GM08714 (cell line): ENCODE measurements around the gene DAZAP1.

Experiments
- H3K4me3 ChIP-seq: fragments of 200-500 bp; sonication (Bioruptor generic); 2 replicates; pipeline ENCODE4 v1.5.1; 2014; ENCODE audit warnings: mild to moderate bottlenecking, low read length, inconsistent platforms
- ZNF274 ChIP-seq: IDR thresholded peaks from 2 replicates; pipeline ENCODE4 v1.6.1; 2012; ENCODE audit warnings: mild to moderate bottlenecking, low read depth, low read length

Gene DAZAP1

DNA sequence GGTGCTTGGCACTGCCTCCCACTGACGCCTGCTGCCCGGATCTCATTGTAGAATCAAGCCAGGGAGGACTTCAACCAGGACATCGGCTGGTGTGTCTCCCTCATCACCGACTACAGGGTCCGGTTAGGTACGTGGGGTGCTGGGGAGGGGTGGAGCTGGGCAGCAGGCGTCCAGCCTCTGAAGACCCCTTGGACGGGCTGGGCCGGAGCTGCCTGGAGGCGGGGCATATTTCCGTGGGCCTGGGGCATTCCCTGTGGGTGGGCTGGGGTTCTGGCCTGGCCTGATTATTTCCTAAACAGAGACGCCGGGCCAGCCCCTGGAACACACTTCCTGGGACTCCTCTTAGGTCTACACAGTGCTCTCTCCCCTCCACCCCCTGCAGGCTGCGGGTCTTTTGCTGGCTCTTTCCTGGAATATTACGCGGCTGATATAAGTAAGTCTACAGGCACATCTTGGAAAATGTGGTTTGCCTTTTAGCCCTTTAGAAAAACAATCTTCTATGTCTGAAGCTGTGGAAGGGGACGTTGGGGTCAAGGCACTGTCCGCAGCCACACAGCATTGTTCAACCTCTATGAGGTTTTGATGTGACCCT is 38.1 kb upstream of the DAZAP1 start:
- H3K4me3 ChIP-seq, result no peak overlapping the region
- no peak for TF ChIP-seq ZNF274

DNA sequence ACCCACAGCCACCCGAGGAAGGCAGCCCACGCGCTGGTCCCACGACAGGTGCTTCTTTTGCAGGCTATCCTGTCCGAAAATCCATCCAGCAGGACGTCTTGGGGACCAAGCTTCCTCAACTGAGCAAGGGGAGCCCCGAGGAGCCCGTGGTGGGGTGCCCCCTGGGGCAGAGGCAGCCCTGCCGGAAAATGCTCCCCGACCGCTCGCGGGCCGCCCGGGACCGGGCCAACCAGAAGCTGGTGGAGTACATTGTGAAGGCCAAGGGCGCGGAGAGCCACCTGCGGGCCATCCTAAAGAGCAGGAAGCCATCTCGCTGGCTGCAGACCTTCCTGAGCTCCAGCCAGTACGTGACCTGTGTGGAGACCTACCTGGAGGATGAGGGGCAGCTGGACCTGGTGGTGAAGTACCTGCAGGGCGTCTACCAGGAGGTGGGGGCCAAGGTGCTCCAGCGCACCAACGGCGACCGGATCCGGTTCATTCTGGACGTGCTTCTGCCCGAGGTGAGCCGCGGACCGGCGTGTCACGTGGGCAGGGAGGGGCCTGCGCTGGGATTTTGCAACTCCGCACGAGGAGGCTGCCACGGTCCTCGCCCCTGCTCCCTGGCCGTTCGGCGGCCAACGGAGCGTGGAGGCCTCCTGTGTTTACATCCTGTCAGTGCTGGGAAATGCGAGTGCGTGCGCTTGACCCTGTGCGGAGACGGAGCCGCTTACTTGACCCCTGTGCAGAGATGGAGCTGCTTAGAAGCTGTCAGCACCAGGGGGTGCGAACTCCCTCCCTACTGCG is 36.6 kb upstream of the DAZAP1 start:
- no peak for TF ChIP-seq ZNF274
- H3K4me3 ChIP-seq, result no peak overlapping the region

DNA sequence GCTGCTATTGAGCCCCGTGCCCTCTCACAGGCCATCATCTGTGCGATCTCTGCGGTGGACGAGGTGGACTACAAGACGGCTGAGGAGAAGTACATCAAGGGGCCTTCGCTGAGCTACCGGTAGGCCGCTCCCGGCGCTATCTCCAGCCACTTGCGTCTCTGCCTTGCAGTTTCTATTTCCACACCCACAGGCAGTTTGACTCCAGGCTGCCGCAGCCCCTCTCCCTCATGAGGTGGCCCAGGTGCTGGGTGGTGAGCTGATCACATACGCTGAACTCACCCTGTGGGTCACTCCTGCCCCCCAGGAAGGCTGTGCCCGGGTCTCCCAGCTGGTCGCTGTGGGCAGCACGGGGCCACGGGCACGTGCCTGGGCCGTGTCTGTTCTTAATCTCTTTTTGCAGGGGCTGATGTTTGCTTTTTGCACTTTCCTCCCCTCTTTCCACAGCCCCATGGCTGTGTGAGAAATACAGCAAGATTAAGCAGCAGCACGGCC is 34.3 kb upstream of the DAZAP1 start:
- TF ChIP-seq ZNF274, result no peak
- H3K4me3 ChIP-seq, result no peak overlapping the region

DNA sequence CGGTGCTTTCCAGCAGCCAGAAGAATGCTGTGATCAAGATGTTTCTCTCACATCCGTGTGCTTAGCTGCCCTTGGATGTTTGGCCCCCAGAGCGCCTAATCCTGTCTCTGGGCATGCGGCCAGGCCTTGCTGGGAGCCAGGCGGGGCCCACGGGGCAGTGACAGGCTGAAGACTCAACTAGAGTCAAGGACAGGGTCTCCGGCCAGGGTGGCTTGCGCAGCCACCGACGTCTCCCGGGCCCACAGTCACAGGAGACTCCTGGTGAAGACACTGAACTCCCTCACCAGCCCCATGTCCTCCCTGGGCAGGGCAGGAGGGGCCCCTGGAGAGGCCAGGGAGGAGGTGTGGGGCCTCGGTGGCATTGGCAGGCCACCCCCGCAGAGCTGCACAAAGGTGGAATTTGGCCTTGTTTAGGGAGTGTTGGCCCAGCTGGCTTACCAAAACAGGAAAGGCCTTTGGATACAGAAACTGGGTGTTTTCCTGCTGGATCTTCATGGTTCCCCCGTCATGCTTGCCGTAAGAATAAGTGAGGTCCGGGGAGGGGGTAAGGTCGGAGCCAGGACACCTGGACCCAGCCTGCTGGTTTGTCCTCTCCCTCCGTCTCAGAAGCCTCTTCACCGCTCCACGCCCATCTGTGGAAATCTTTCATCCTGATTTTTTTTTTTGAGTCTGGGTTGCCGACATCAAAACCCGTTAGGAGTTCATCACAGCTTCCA is 33.7 kb upstream of the DAZAP1 start:
- TF ChIP-seq ZNF274, result no peak
- no peak overlapping the region for H3K4me3 ChIP-seq

DNA sequence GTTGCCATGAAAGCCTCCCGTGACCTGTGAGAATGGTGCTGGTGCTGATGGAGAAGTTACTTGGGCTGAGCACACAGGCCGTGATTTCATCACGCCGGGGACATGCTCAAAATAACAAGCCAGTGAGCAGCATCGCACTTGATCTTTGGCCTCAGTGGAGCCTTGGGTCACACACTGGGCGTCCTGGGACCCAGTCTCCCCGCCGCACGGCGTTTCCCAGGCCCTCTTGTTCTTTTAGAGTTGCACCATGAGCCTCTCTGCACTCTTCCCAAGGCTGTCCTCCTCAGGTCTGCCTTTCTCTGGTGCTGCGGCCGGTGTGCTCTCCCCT is 33.2 kb upstream of the DAZAP1 start:
- no peak for TF ChIP-seq ZNF274
- H3K4me3 ChIP-seq, result no peak overlapping the region

DNA sequence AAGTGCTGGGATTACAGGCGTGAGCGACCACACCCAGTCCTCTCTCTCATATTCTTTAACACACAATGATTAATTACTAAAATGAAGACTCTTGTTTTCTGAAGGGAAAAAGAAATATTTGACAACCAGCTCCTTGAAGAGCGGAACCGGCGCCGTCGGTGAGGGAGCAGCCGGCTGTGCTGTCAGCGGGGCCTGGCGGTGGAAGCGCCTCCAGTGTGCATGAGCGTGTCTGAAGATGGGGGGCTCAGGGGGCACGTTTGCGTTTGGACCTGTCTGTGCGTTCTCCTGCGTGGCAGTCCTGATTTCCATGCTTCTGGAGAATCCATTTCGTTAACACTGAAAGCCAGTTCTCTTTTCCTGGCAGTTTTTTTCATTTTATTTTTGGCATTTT is 31.0 kb upstream of the DAZAP1 start:
- TF ChIP-seq ZNF274, result no peak
- H3K4me3 ChIP-seq, result no peak overlapping the region

DNA sequence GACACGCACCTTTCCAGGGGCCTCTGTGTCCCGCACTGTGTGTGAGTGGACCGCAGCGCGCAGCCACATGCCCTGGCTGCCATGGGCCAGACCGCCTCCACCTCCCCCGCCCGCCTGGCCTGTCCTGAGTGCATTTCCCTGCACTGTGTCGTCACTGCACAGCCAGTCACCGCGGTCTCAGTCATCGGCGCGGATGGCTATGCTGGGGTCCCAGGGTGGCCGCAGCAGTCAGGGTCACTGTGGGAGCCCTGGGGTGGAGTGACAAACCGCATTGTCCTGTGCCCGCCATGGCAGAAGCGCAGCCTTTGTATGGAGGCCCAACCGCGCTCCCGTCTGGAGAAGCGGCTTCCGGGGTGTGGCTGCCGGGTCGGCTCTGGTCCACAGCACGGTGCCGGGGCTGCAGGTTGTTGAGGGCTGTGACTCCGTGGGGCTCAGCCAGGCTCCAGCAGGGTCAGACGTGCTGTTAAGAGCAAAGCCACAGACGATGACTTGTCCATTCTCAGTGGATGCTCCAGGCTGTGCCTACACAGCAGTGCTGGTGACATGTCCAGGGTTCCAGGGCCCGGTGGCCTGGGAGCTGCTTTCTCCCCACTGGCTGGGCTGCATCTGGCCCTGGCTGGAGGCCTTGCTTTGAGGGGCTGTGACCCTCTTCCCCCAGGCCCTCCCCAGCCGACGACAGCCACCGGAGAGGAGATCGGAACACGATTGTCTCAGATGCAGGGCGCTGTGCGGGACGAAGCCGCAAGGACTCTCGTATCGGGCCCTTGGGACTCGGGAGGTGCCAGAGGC is 30.0 kb upstream of the DAZAP1 start:
- TF ChIP-seq ZNF274, result no peak
- H3K4me3 ChIP-seq, result no peak overlapping the region

DNA sequence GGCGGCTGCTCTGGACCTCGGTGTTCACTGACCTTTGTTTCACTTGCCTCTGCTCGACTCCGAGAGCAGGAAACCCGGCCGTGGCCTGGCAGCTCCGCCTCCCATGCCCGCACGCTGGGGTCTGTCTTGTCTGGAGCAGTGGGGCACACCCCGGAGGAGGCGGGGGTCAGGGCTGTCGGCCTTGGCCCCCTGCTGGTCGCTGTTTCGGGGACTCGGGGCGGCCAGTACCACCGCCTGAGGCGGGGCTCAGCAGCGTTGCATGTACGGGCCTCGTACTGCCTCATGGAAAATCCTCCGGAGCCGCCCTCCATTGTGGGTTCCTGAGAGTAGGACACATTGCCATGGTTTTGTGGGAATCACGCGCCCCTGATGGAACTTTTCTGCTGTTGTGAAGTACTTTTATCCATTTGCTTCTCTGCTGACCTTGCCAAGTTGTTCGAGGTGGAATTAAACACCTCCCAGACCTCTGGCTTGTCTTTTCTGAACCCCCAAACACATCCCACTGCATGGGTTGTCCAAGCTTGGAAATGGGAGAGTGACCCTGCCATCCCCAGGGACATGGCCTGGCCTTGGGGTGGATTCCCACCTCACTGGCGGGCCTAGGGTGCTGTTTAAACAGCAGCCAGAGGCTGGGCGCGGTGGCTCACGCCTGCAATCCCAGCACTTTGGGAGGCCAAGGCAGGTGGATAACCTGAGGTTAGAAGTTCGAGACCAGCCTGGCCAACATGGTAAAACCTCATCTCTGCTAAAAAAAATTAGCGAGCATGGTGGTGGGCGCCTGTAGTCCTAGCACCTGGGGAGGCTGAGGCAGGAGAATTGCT is 29.2 kb upstream of the DAZAP1 start:
- no peak overlapping the region for H3K4me3 ChIP-seq
- no peak for TF ChIP-seq ZNF274

DNA sequence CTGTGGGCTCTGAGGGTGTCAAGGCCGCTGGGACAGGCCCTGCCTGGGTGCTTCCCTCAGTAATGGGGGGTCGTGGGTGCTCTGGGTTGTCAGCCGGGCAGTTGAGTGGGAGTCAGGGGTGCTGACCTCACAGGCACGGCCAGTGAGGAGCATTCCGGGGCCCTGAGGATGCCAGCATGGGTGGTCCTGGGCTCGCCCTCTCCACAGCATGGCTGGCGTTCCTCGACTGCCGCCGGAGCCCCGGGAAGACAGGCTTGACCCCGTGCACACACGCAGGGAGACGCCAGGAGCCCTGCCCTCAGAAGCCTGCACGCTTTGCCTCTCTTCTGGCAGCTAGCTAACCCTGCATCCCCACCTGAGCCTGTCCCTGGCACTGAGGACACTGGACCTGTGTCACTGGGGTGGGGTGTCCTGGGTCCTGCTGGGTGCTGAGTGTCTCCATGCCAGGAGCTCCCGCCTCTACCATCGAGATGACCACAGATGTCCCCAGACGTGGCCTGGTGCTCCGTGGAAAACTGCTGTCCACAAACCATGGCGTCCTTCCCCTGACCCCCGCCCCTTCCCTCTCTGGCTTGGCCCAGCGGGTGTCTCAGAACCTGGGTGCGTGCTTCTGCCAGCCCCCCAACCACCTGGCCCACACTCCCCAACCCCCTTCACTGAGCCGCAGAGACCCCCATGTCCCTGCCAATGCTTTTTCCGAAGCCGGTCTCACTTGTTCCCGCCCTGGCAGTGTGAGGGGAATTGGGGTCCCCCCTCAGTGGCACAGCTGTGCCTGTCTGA is 28.1 kb upstream of the DAZAP1 start:
- H3K4me3 ChIP-seq, result no peak overlapping the region
- no peak for TF ChIP-seq ZNF274

DNA sequence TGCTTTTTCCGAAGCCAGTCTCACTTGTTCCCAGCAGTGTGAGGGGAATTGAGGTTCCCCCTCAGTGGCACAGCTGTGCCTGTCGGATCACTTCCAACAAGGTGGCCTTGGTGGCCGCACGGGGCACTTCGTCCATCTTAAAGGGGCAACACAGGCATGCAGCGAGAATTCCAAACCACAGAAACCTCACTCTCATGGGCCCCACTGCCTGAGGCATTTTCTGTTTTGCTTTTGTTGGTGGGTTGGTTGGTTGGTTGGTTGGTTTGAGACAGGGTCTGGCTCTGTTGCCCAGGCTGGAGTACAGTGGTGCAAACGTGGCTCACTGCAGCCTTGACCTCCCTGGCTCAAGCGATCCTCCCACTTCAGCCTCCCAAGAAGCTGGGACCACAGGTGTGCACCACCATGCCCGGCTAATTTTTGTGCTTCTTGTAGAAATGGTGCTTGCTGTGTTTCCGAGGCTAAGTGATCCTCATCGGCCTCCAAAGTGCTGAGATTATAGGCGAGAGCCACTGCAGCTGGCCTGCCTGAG is 27.4 kb upstream of the DAZAP1 start:
- no peak for TF ChIP-seq ZNF274

DNA sequence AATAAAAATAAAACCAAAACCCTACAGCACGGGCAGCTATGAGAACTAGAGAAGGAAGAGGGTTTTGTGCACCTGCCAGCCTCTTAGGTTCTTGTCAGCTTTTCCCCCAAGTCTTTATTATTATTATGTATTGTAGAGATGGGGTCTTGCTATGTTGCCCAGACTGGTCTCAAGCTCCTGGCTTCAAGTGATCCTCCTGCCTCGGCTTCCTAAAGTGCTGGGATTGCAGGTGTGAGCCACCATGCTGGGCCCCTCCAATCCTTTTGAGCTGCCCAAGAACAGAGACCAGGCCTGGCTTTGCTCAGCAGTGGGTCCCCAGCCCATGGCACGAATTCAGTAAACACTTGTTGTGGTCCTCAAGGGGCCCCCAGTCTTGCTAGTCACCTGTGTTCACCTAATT is 25.1 kb upstream of the DAZAP1 start:
- no peak for TF ChIP-seq ZNF274
- no peak overlapping the region for H3K4me3 ChIP-seq

More for the DNA sequence above, 27.4 kb upstream of the DAZAP1 start:
- H3K4me3 ChIP-seq, result no peak overlapping the region

DNA sequence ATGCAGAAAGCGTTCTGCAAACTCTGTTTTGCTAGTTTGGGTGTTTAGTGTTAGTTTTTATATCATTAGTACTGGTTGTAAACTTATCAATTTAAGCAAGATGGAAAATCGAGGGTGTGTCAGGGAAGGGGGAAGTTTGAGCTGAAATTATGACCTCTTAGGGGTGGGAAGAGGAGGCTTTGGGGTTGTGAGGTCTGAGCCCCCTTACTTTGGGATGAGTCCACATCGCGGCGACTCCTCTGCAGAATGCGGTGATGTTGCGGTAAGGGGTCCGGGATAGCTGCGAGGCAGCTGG is 24.4 kb upstream of the DAZAP1 start:
- no peak overlapping the region for H3K4me3 ChIP-seq
- no peak for TF ChIP-seq ZNF274
